C4-2B (cell line): ENCODE results near the gene ZNRF4.

Source experiments
- CTCF ChIP-seq: fragments of 450-650 bp; conservative IDR thresholded peaks from 2 replicates; pipeline ENCODE4 v1.5.1; 2017; ENCODE audit warnings: mild to moderate bottlenecking
- ZFX ChIP-seq: fragments of 450-650 bp; IDR thresholded peaks from 2 replicates; pipeline ENCODE4 v1.6.1; 2017

- TF ChIP-seq CTCF (no peak), ZFX (no peak)
Measured at GRCh38 chr19:5460748-5461147, 5.5 kb downstream of the ZNRF4 start.
